ENCODE data around the gene TRIP4.

GRCh38 chr15:64483749-64484148 is 96.1 kb downstream of the TRIP4 start:
- TF ChIP-seq, protein P1, sequence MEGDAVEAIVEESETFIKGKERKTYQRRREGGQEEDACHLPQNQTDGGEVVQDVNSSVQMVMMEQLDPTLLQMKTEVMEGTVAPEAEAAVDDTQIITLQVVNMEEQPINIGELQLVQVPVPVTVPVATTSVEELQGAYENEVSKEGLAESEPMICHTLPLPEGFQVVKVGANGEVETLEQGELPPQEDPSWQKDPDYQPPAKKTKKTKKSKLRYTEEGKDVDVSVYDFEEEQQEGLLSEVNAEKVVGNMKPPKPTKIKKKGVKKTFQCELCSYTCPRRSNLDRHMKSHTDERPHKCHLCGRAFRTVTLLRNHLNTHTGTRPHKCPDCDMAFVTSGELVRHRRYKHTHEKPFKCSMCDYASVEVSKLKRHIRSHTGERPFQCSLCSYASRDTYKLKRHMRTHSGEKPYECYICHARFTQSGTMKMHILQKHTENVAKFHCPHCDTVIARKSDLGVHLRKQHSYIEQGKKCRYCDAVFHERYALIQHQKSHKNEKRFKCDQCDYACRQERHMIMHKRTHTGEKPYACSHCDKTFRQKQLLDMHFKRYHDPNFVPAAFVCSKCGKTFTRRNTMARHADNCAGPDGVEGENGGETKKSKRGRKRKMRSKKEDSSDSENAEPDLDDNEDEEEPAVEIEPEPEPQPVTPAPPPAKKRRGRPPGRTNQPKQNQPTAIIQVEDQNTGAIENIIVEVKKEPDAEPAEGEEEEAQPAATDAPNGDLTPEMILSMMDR (IDR thresholded peaks at IDR 0.05), result no peak
- TF ChIP-seq NR3C1 (IDR thresholded peaks at IDR 0.05) (no peak), POLR2A (IDR thresholded peaks at IDR 0.05; ENCODE audit: low read length) (no peak), NFE2L2 (conservative IDR thresholded peaks at IDR 0.05; ENCODE audit: low read length) (no peak), ZC3H11A (IDR thresholded peaks at IDR 0.05) (no peak), USF2 (IDR thresholded peaks at IDR 0.05) (no peak), ELK1 (IDR thresholded peaks at IDR 0.05; ENCODE audit: low read depth, low read length) (no peak)
